Measurements from ENCODE around the gene OR4E2.

GRCh38 chr14:21702316-21702715 lies 48.7 kb downstream of the OR4E2 start:
- TF ChIP-seq MAX (IDR thresholded peaks at IDR 0.05) (no peak), NFIC (IDR thresholded peaks at IDR 0.05) (no peak), EP300 (IDR thresholded peaks at IDR 0.05; ENCODE audit: borderline replicate concordance) (no peak), REST (IDR thresholded peaks at IDR 0.05; ENCODE audit: low read depth) (no peak), RAD21 (IDR thresholded peaks at IDR 0.05; ENCODE audit: low read depth) (no peak), TAF1 (IDR thresholded peaks at IDR 0.05; ENCODE audit: low read depth) (no peak), YY1 (IDR thresholded peaks at IDR 0.05; ENCODE audit: low read depth) (no peak), CEBPB (IDR thresholded peaks at IDR 0.05) (no peak), CREB1 (IDR thresholded peaks at IDR 0.05; ENCODE audit: low read depth) (no peak), TEAD4 (IDR thresholded peaks at IDR 0.05) (no peak), FOXM1 (IDR thresholded peaks at IDR 0.05; ENCODE audit: borderline replicate concordance, low read depth) (no peak), USF1 (IDR thresholded peaks at IDR 0.05) (no peak), ZBTB7A (IDR thresholded peaks at IDR 0.05; ENCODE audit: low read depth) (no peak)
